SK-N-SH (cell line): ENCODE results near the gene FBN1.

Experiments
- EP300 ChIP-seq, 2 experiments: IDR thresholded peaks; 2 replicates each; pipeline versions ENCODE4 v1.4.0 to v1.6.1; 2012; ENCODE audit warnings: borderline replicate concordance in 1 of 2, low read depth in 1 of 2, low read length in 1 of 2
- JUND ChIP-seq: IDR thresholded peaks from 2 replicates; pipeline ENCODE4 v1.4.0; 2012
- MXI1 ChIP-seq: IDR thresholded peaks from 2 replicates; pipeline ENCODE4 v1.6.1; 2012; ENCODE audit warnings: mild to moderate bottlenecking, low read depth, low read length, improper control_type of control experiment
- POLR2AphosphoS5 ChIP-seq: IDR thresholded peaks from 2 replicates; pipeline ENCODE4 v1.6.1; 2012; ENCODE audit warnings: low read depth, low read length
- REST ChIP-seq: IDR thresholded peaks from 2 replicates; pipeline ENCODE4 v1.6.1; 2012; ENCODE audit warnings: mild to moderate bottlenecking, low read depth, low read length, moderate library complexity
- TAF1 ChIP-seq: IDR thresholded peaks from 2 replicates; pipeline ENCODE4 v1.6.1; 2012; ENCODE audit warnings: low read depth, mild to moderate bottlenecking, low read length, moderate library complexity, borderline replicate concordance
- TF ChIP-seq, protein P1 (sequence below): fragments of 200-600 bp; sonication (generic); IDR thresholded peaks from 2 replicates; pipeline ENCODE4 v1.6.1; 2017; ENCODE audit warnings: antibody characterized with exemption, mild to moderate bottlenecking, moderate library complexity
- TF ChIP-seq, protein P2 (sequence below): IDR thresholded peaks from 2 replicates; pipeline ENCODE4 v1.4.0; 2012; ENCODE audit warnings: low read depth, borderline replicate concordance
- TF ChIP-seq, protein P3 (sequence below): fragments of 150-350 bp; IDR thresholded peaks from 2 replicates; pipeline ENCODE4 v1.6.1; 2016; ENCODE audit warnings: mild to moderate bottlenecking, low read depth, low read length

GRCh38 chr15:48427960-48428547 is 217.5 kb downstream of the FBN1 start:
- TF ChIP-seq POLR2AphosphoS5, result peak; percentile 51; the same call in 1 of the 2 replicates
- TF ChIP-seq, protein P1, sequence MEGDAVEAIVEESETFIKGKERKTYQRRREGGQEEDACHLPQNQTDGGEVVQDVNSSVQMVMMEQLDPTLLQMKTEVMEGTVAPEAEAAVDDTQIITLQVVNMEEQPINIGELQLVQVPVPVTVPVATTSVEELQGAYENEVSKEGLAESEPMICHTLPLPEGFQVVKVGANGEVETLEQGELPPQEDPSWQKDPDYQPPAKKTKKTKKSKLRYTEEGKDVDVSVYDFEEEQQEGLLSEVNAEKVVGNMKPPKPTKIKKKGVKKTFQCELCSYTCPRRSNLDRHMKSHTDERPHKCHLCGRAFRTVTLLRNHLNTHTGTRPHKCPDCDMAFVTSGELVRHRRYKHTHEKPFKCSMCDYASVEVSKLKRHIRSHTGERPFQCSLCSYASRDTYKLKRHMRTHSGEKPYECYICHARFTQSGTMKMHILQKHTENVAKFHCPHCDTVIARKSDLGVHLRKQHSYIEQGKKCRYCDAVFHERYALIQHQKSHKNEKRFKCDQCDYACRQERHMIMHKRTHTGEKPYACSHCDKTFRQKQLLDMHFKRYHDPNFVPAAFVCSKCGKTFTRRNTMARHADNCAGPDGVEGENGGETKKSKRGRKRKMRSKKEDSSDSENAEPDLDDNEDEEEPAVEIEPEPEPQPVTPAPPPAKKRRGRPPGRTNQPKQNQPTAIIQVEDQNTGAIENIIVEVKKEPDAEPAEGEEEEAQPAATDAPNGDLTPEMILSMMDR, result no peak
- no peak for TF ChIP-seq REST
- TF ChIP-seq, protein P2, sequence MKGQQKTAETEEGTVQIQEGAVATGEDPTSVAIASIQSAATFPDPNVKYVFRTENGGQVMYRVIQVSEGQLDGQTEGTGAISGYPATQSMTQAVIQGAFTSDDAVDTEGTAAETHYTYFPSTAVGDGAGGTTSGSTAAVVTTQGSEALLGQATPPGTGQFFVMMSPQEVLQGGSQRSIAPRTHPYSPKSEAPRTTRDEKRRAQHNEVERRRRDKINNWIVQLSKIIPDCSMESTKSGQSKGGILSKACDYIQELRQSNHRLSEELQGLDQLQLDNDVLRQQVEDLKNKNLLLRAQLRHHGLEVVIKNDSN, result no peak
- TF ChIP-seq, protein P3, sequence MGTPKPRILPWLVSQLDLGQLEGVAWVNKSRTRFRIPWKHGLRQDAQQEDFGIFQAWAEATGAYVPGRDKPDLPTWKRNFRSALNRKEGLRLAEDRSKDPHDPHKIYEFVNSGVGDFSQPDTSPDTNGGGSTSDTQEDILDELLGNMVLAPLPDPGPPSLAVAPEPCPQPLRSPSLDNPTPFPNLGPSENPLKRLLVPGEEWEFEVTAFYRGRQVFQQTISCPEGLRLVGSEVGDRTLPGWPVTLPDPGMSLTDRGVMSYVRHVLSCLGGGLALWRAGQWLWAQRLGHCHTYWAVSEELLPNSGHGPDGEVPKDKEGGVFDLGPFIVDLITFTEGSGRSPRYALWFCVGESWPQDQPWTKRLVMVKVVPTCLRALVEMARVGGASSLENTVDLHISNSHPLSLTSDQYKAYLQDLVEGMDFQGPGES, result no peak
- TF ChIP-seq JUND, result peak; percentile 91
- peak in 1 of 2 experiments; percentile 89; a peak in 3 of 4 replicates for TF ChIP-seq EP300 (IDR thresholded peaks at IDR 0.05; ENCODE audit: borderline replicate concordance in 1 of 2, low read depth in 1 of 2, low read length in 1 of 2)
- no peak for TF ChIP-seq MXI1
- TF ChIP-seq TAF1, result no peak
